Esophagus squamous epithelium (tissue), 4 donors: ENCODE measurements around the gene CERS4.

Source experiments
- CTCF ChIP-seq, 6 experiments: fragments of 450-650 bp in 4 of 6; fragments of 200-600 bp in 2 of 6; sonication (generic) in 2 of 6; IDR thresholded peaks; one replicate each; pipeline ENCODE4 v1.5.1; 2016 to 2019; ENCODE audit warnings: antibody characterized with exemption in 6 of 6, mild to moderate bottlenecking in 4 of 6, moderate library complexity in 4 of 6
- POLR2A ChIP-seq, 4 donors: fragments of 450-650 bp; IDR thresholded peaks; one replicate each; pipeline ENCODE4 v1.6.1; 2017; ENCODE audit warnings: antibody characterized with exemption in 4 of 4, mild to moderate bottlenecking in 4 of 4, moderate library complexity in 3 of 4

GRCh38 chr19:8233370-8233769 lies 24.2 kb downstream of the CERS4 start:
- TF ChIP-seq POLR2A (IDR thresholded peaks at IDR 0.05) (no peak), CTCF (IDR thresholded peaks at IDR 0.05) (no peak)
